Measurements from ENCODE around the gene SAG.

Gene SAG

DNA sequence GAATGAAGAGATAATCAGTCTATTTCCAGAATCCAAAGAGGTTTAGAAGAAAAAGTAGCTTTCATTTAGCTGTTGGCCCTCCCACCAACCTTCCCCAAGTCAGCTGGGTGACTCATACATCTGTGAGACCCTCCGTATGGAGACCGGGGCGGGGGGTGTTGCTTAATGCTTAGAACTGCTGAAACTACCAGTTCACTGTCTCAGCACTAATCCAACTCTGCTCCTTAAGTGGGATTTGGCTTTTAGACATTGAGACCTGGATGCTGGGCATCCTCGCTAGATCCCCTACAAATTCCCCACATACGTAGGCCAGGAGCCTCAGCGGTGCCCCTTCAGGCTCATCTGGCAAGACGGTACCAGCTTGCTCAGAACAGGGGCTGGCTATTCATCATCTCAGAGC is at the start of gene SAG:
Gene SAG, plus strand, starts transcription at position 252 of the 400 bp plus-strand sequence. CDS start 1,374 bp downstream, outside the sequence.
- peaks cover 9% of the 10 kb centered on the region for H3K27me3 Mint-ChIP-seq (ENCODE audit: low read depth, poor library complexity)
- H3K36me3 Mint-ChIP-seq (ENCODE audit: low read depth) = no peaks in the 10 kb centered on the region
- H3K9me3 Mint-ChIP-seq = no peaks in the 10 kb centered on the region
- H3K27ac Mint-ChIP-seq = no peak within 1 kb of the TSS
- no peak within 1 kb of the TSS for H3K4me3 Mint-ChIP-seq
- no peak for DNase-seq
- H3K4me1 Mint-ChIP-seq = peaks cover 12% of the 10 kb centered on the region
- no peak for TF ChIP-seq CTCF (IDR thresholded peaks at IDR 0.05)

DNA sequence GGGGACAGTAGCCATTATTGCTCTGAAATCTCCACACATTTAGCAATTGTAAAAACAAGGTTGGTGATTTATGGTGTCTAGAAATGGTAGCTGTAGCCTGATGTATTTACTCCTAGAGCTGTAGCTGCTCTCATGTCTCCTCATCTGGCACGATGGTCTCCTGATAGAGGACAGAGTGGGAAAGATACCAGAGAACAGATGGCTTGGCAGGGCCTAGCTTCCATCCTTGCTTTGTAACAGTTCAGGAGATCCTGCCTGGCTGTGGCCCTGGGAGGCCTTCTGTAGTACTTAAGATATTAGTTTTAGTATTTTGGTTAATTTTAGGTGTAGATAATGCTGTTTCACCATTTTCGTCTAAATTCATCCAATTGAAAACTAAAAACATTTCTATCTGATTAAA is 49.4 kb upstream of the SAG start:
- H3K4me3 Mint-ChIP-seq = no peak overlapping the region
- no peak overlapping the region for H3K27ac Mint-ChIP-seq
- DNase-seq = no peak
- no peaks in the 10 kb centered on the region for H3K27me3 Mint-ChIP-seq (ENCODE audit: low read depth, poor library complexity)
- peaks cover 56% of the 10 kb centered on the region for H3K36me3 Mint-ChIP-seq (ENCODE audit: low read depth)
- H3K9me3 Mint-ChIP-seq = no peaks in the 10 kb centered on the region
- no peak for TF ChIP-seq CTCF (IDR thresholded peaks at IDR 0.05)
- H3K4me1 Mint-ChIP-seq = peaks cover 13% of the 10 kb centered on the region

DNA sequence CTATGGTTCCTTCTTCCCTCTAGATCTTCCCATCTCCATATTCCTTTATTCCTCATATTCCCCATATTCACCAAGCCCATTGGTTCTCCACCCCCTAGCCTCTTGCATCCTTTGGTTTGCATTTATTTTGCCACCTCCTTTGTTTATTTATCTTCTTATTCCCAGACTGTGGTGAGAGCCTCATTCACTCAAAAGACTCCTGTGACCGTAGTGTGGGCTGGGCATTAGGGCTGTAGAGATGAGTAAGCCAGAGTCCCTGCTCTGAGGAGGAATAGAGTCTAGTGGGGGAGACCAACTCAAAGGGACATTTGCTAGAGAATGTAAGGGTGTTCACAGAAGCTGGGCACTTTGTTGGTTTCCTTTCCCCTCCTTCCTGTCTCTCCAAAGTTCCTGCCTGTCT is 47.9 kb upstream of the SAG start:
- no peak overlapping the region for H3K4me3 Mint-ChIP-seq
- H3K4me1 Mint-ChIP-seq = peaks cover 6% of the 10 kb centered on the region
- H3K36me3 Mint-ChIP-seq (ENCODE audit: low read depth) = peaks cover 64% of the 10 kb centered on the region
- no peak for TF ChIP-seq CTCF (IDR thresholded peaks at IDR 0.05)
- no peaks in the 10 kb centered on the region for H3K27me3 Mint-ChIP-seq (ENCODE audit: low read depth, poor library complexity)
- no peak for DNase-seq
- no peak overlapping the region for H3K27ac Mint-ChIP-seq
- no peaks in the 10 kb centered on the region for H3K9me3 Mint-ChIP-seq

- TF ChIP-seq CTCF (IDR thresholded peaks at IDR 0.05) = no peak
- Mint-ChIP-seq H3K4me3 (no peak overlapping the region), H3K27me3 (ENCODE audit: low read depth, poor library complexity) (no peaks in the 10 kb centered on the region), H3K36me3 (ENCODE audit: low read depth) (peaks cover 69% of the 10 kb centered on the region), H3K27ac (no peak overlapping the region), H3K9me3 (no peaks in the 10 kb centered on the region), H3K4me1 (peaks cover under 1% of the 10 kb centered on the region)
- no peak for DNase-seq
Observed at GRCh38 chr2:233260661-233261060, 47.0 kb upstream of the SAG start.

GRCh38 chr2:233261819-233262555 is 45.6 kb upstream of the SAG start:
- Mint-ChIP-seq H3K36me3 (ENCODE audit: low read depth) (peaks cover 74% of the 10 kb centered on the region), H3K27me3 (ENCODE audit: low read depth, poor library complexity) (no peaks in the 10 kb centered on the region), H3K4me1 (peaks cover 11% of the 10 kb centered on the region), H3K9me3 (no peaks in the 10 kb centered on the region), H3K4me3 (no peak overlapping the region), H3K27ac (peak overlapping the region; percentile 81)
- DNase-seq = no peak
- TF ChIP-seq CTCF (IDR thresholded peaks at IDR 0.05) = no peak

DNA sequence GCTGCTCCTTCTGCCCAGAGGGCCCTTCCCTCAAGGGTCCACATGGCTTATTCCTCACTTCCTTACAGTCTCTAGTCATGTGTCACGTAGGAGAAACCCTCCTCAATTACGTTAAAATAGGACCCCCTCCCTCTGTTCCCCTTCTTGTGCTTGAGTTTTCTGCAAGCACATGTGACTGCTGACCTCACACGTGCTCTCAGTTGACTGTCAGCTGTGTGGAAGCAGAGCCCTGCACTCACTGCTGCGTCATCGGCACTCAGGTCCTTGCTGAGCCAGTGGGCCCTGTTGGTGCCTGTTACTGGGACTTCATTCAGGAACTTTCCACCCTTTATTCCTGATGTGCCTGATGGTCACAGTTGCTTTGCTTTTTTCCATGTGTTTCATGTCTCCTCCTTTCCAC is 45.1 kb upstream of the SAG start:
- TF ChIP-seq CTCF (IDR thresholded peaks at IDR 0.05) = no peak
- H3K4me3 Mint-ChIP-seq = no peak overlapping the region
- no peak for DNase-seq
- H3K9me3 Mint-ChIP-seq = no peaks in the 10 kb centered on the region
- no peaks in the 10 kb centered on the region for H3K27me3 Mint-ChIP-seq (ENCODE audit: low read depth, poor library complexity)
- peaks cover 11% of the 10 kb centered on the region for H3K4me1 Mint-ChIP-seq
- H3K36me3 Mint-ChIP-seq (ENCODE audit: low read depth) = peaks cover 75% of the 10 kb centered on the region
- H3K27ac Mint-ChIP-seq = no peak overlapping the region

Data from nephron progenitor cell (in vitro differentiated cells).